HEK293 (cell line): ENCODE results near the gene NUP107.

Experiments used
- CTCF ChIP-seq: fragments of 450-650 bp; formaldehyde crosslinking; IDR thresholded peaks from 2 replicates; pipeline ENCODE4 v1.5.1; 2016; ENCODE audit warnings: missing biosample characterization, missing genetic modification characterization
- EGR2 ChIP-seq: fragments of 450-650 bp; formaldehyde crosslinking; IDR thresholded peaks from 2 replicates; pipeline ENCODE4 v1.5.1; 2016; ENCODE audit warnings: low read depth, missing biosample characterization, missing genetic modification characterization
- KLF16 ChIP-seq: fragments of 450-650 bp; formaldehyde crosslinking; IDR thresholded peaks from 2 replicates; pipeline ENCODE4 v1.5.1; 2017; ENCODE audit warnings: missing biosample characterization, missing genetic modification characterization
- KLF7 ChIP-seq: fragments of 450-650 bp; formaldehyde crosslinking; IDR thresholded peaks from 2 replicates; pipeline ENCODE4 v1.5.1; 2016; ENCODE audit warnings: missing biosample characterization, missing genetic modification characterization, borderline replicate concordance
- SCRT1 ChIP-seq: fragments of 450-650 bp; formaldehyde crosslinking; IDR thresholded peaks from 2 replicates; pipeline ENCODE4 v1.5.1; 2016; ENCODE audit warnings: missing biosample characterization, missing genetic modification characterization, borderline replicate concordance
- SETDB1 ChIP-seq: IDR thresholded peaks from one replicate; pipeline ENCODE4 v1.6.1; 2017; ENCODE audit warnings: mild to moderate bottlenecking, low read length, moderate library complexity, mixed read lengths; ENCODE audit not compliant: insufficient read length
- TRIM28 ChIP-seq: IDR thresholded peaks from 2 replicates; pipeline ENCODE4 v1.6.1; 2011; ENCODE audit warnings: low read length, control low read depth, borderline replicate concordance
- TSHZ1 ChIP-seq: fragments of 450-650 bp; formaldehyde crosslinking; IDR thresholded peaks from 2 replicates; pipeline ENCODE4 v1.5.1; 2016; ENCODE audit warnings: missing biosample characterization, missing genetic modification characterization, borderline replicate concordance
- YY2 ChIP-seq: fragments of 450-650 bp; formaldehyde crosslinking; IDR thresholded peaks from 2 replicates; pipeline ENCODE4 v1.5.1; 2016; ENCODE audit warnings: missing biosample characterization, missing genetic modification characterization
- ZBTB17 ChIP-seq: fragments of 450-650 bp; formaldehyde crosslinking; IDR thresholded peaks from 2 replicates; pipeline ENCODE4 v1.5.1; 2016; ENCODE audit warnings: missing biosample characterization, missing genetic modification characterization
- ZBTB20 ChIP-seq: fragments of 450-650 bp; formaldehyde crosslinking; IDR thresholded peaks from 2 replicates; pipeline ENCODE4 v1.5.1; 2016; ENCODE audit warnings: missing biosample characterization, missing genetic modification characterization
- ZBTB26 ChIP-seq: fragments of 450-650 bp; formaldehyde crosslinking; optimal IDR thresholded peaks from 2 replicates; pipeline ENCODE3; 2016; ENCODE audit warnings: missing biosample characterization, mild to moderate bottlenecking, missing genetic modification characterization
- ZNF155 ChIP-seq: fragments of 450-650 bp; formaldehyde crosslinking; IDR thresholded peaks from 2 replicates; pipeline ENCODE4 v1.5.1; 2016; ENCODE audit warnings: missing biosample characterization, missing genetic modification characterization
- ZNF19 ChIP-seq: fragments of 450-650 bp; formaldehyde crosslinking; IDR thresholded peaks from 2 replicates; pipeline ENCODE4; 2016; ENCODE audit warnings: missing biosample characterization, missing genetic modification characterization, low read depth
- ZNF248 ChIP-seq: fragments of 450-650 bp; formaldehyde crosslinking; IDR thresholded peaks from 2 replicates; pipeline ENCODE4 v1.5.1; 2017; ENCODE audit warnings: missing biosample characterization, missing genetic modification characterization
- ZNF292 ChIP-seq: fragments of 450-650 bp; formaldehyde crosslinking; IDR thresholded peaks from 2 replicates; pipeline ENCODE4 v1.5.1; 2016; ENCODE audit warnings: low read depth, missing biosample characterization, missing genetic modification characterization, borderline replicate concordance
- ZNF302 ChIP-seq: fragments of 450-650 bp; formaldehyde crosslinking; IDR thresholded peaks from 2 replicates; pipeline ENCODE4 v1.5.1; 2016; ENCODE audit warnings: missing biosample characterization, missing genetic modification characterization, low read depth
- ZNF341 ChIP-seq: fragments of 450-650 bp; formaldehyde crosslinking; IDR thresholded peaks from 2 replicates; pipeline ENCODE4; 2016; ENCODE audit warnings: low read depth, missing biosample characterization, missing genetic modification characterization
- ZNF501 ChIP-seq: fragments of 450-650 bp; formaldehyde crosslinking; IDR thresholded peaks from 2 replicates; pipeline ENCODE4 v1.5.1; 2016; ENCODE audit warnings: missing biosample characterization, missing genetic modification characterization
- ZNF629 ChIP-seq: fragments of 450-650 bp; formaldehyde crosslinking; IDR thresholded peaks from 2 replicates; pipeline ENCODE4 v1.5.1; 2017; ENCODE audit warnings: missing biosample characterization, missing genetic modification characterization
- ZNF654 ChIP-seq: fragments of 450-650 bp; formaldehyde crosslinking; IDR thresholded peaks from 2 replicates; pipeline ENCODE4 v1.5.1; 2016; ENCODE audit warnings: low read depth, missing biosample characterization, missing genetic modification characterization
- ZNF768 ChIP-seq: fragments of 450-650 bp; formaldehyde crosslinking; IDR thresholded peaks from 2 replicates; pipeline ENCODE4 v1.5.1; 2018; ENCODE audit warnings: missing biosample characterization, mild to moderate bottlenecking, missing genetic modification characterization
- ZNF776 ChIP-seq: fragments of 450-650 bp; formaldehyde crosslinking; IDR thresholded peaks from 2 replicates; pipeline ENCODE4 v1.5.0; 2017; ENCODE audit warnings: missing biosample characterization, missing genetic modification characterization, borderline replicate concordance
- TF ChIP-seq, protein P1 (sequence below): fragments of 450-650 bp; formaldehyde crosslinking; IDR thresholded peaks from 2 replicates; pipeline ENCODE4 v1.5.1; 2016; ENCODE audit warnings: missing biosample characterization, missing genetic modification characterization, borderline replicate concordance
- TF ChIP-seq, protein P2 (sequence below): fragments of 450-650 bp; formaldehyde crosslinking; IDR thresholded peaks from 2 replicates; pipeline ENCODE4 v1.5.1; 2017; ENCODE audit warnings: missing biosample characterization, missing genetic modification characterization

The NUP107 gene

GRCh38 chr12:68745904-68746571, 59.3 kb downstream of the NUP107 start, which contains the start of gene SLC35E3 (continued):
- TF ChIP-seq TSHZ1, result peak; percentile 21; the same call in 1 of the 2 replicates
- TF ChIP-seq, protein P1, sequence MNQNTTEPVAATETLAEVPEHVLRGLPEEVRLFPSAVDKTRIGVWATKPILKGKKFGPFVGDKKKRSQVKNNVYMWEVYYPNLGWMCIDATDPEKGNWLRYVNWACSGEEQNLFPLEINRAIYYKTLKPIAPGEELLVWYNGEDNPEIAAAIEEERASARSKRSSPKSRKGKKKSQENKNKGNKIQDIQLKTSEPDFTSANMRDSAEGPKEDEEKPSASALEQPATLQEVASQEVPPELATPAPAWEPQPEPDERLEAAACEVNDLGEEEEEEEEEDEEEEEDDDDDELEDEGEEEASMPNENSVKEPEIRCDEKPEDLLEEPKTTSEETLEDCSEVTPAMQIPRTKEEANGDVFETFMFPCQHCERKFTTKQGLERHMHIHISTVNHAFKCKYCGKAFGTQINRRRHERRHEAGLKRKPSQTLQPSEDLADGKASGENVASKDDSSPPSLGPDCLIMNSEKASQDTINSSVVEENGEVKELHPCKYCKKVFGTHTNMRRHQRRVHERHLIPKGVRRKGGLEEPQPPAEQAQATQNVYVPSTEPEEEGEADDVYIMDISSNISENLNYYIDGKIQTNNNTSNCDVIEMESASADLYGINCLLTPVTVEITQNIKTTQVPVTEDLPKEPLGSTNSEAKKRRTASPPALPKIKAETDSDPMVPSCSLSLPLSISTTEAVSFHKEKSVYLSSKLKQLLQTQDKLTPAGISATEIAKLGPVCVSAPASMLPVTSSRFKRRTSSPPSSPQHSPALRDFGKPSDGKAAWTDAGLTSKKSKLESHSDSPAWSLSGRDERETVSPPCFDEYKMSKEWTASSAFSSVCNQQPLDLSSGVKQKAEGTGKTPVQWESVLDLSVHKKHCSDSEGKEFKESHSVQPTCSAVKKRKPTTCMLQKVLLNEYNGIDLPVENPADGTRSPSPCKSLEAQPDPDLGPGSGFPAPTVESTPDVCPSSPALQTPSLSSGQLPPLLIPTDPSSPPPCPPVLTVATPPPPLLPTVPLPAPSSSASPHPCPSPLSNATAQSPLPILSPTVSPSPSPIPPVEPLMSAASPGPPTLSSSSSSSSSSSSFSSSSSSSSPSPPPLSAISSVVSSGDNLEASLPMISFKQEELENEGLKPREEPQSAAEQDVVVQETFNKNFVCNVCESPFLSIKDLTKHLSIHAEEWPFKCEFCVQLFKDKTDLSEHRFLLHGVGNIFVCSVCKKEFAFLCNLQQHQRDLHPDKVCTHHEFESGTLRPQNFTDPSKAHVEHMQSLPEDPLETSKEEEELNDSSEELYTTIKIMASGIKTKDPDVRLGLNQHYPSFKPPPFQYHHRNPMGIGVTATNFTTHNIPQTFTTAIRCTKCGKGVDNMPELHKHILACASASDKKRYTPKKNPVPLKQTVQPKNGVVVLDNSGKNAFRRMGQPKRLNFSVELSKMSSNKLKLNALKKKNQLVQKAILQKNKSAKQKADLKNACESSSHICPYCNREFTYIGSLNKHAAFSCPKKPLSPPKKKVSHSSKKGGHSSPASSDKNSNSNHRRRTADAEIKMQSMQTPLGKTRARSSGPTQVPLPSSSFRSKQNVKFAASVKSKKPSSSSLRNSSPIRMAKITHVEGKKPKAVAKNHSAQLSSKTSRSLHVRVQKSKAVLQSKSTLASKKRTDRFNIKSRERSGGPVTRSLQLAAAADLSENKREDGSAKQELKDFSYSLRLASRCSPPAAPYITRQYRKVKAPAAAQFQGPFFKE, result peak; percentile 35; the same call in 1 of the 2 replicates
- TF ChIP-seq SCRT1 (tag by site-specific recombination), result no peak
- peak; percentile 59; the same call in 1 of the 2 replicates for TF ChIP-seq KLF16 (tag by site-specific recombination)
- TF ChIP-seq ZNF292 (tag by site-specific recombination), result no peak
- peak; percentile 84 for TF ChIP-seq ZNF501
- no peak for TF ChIP-seq ZNF155 (tag by site-specific recombination)
- no peak for TF ChIP-seq ZNF776 (tag by site-specific recombination)
- peak; percentile 54 for TF ChIP-seq ZBTB17
- TF ChIP-seq EGR2 (tag by site-specific recombination), result peak; percentile 89
- peak; percentile 75; the same call in 1 of the 2 replicates for TF ChIP-seq TRIM28
- TF ChIP-seq ZNF302 (tag by site-specific recombination), result no peak
- TF ChIP-seq KLF7 (tag by site-specific recombination), result peak; percentile 84; the same call in 1 of the 2 replicates
- 0 out of 2 replicates have a peak, but pooled peaks have one; percentile 10 for TF ChIP-seq ZNF629 (tag by site-specific recombination)
- TF ChIP-seq YY2, result no peak
- TF ChIP-seq ZNF654, result no peak
- TF ChIP-seq ZNF768 (tag by site-specific recombination), result no peak
- TF ChIP-seq ZBTB20 (tag by site-specific recombination), result peak; percentile 95
- TF ChIP-seq CTCF (tag by site-specific recombination), result no peak
- no peak for TF ChIP-seq ZNF19 (tag by site-specific recombination)
- TF ChIP-seq ZNF341 (tag by site-specific recombination), result peak; percentile 85
- no peak for TF ChIP-seq ZNF248 (tag by site-specific recombination)
- no peak for TF ChIP-seq SETDB1
- TF ChIP-seq ZBTB26 (tag by site-specific recombination), result peak; percentile 78
- TF ChIP-seq, protein P2, sequence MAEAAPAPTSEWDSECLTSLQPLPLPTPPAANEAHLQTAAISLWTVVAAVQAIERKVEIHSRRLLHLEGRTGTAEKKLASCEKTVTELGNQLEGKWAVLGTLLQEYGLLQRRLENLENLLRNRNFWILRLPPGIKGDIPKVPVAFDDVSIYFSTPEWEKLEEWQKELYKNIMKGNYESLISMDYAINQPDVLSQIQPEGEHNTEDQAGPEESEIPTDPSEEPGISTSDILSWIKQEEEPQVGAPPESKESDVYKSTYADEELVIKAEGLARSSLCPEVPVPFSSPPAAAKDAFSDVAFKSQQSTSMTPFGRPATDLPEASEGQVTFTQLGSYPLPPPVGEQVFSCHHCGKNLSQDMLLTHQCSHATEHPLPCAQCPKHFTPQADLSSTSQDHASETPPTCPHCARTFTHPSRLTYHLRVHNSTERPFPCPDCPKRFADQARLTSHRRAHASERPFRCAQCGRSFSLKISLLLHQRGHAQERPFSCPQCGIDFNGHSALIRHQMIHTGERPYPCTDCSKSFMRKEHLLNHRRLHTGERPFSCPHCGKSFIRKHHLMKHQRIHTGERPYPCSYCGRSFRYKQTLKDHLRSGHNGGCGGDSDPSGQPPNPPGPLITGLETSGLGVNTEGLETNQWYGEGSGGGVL, result no peak
